ENCODE data around the gene RBM25. TPM values are rescaled to one million over a fixed set of nuclear protein-coding genes. Genes with fewer than 3 reads are reported as not detected.
"Not testable (repeated sequence)": the region's sequence is repeated elsewhere in the genome, so short reads cannot be mapped to it uniquely, and the experiment has no call there.

RBM25 gene
- total RNA-seq, 1 experiment from 2014 or later = 59.7 TPM

- Histone ChIP-seq H3K4me3 (ENCODE audit: low read depth in 2 of 2, low read length in 2 of 2) (no peak overlapping the region), H3K36me3 (ENCODE audit: control insufficient read depth, insufficient read depth, low read length) (peaks cover 7% of the 10 kb centered on the region), H3K4me1 (ENCODE audit: control insufficient read depth, insufficient read depth, low read length) (no peaks in the 10 kb centered on the region), H3K9me3 (ENCODE audit: control insufficient read depth, insufficient read depth, low read depth, low read length) (no peaks in the 10 kb centered on the region), H3K27ac (ENCODE audit: low read length) (no peak overlapping the region), H3K27me3 (ENCODE audit: control insufficient read depth, insufficient read depth, low read length) (no peaks in the 10 kb centered on the region)
- ChIA-PET POLR2A (no interaction called here), CTCF (no interaction called here)
- intact Hi-C loops (cut with micrococcal nuclease; ENCODE audit: unreplicated experiment) = no loop called here
- BruUV-seq (replicated peaks) = no TSS peak
- no peak for TF ChIP-seq POLR2AphosphoS5 (IDR thresholded peaks at IDR 0.05; ENCODE audit: low read depth, low read length)
- in situ Hi-C loops (cut with HindIII; ENCODE audit: low pct_unique_long_range_greater_than_20kb, low sequenced_read_pairs) = no loop called here
- DNase-seq (ENCODE audit: low read depth, low spot score) = no peak
- ATAC-seq = no peak
Observed at GRCh38 chr14:73168691-73169090, 110.4 kb downstream of the RBM25 start.

DNA sequence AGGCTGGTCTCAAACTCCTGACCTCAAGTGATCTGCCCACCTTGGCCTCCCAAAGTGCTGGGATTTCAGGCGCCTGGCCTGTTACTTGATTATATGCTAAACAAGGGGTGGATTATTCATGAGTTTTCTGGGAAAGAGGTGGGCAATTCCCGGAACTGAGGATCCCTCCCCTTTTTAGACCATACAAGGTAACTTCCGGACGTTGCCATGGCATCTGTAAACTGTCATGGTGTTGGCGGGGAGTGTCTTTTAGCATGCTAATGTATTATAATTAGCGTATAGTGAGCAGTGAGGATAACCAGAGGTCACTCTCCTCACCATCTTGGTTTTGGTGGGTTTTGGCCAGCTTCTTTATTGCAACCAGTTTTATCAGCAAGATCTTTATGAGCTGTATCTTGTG lies 111.5 kb downstream of the RBM25 start:
- BruUV-seq (replicated peaks); DNase-seq (ENCODE audit: low read depth, low spot score); H3K4me1 ChIP-seq (ENCODE audit: control insufficient read depth, insufficient read depth, low read length); H3K9me3 ChIP-seq (ENCODE audit: control insufficient read depth, insufficient read depth, low read depth, low read length); H3K36me3 ChIP-seq (ENCODE audit: control insufficient read depth, insufficient read depth, low read length); POLR2A ChIA-PET; H3K27ac ChIP-seq (ENCODE audit: low read length); H3K4me3 ChIP-seq (ENCODE audit: low read depth in 2 of 2, low read length in 2 of 2); CTCF ChIA-PET; ATAC-seq; H3K27me3 ChIP-seq (ENCODE audit: control insufficient read depth, insufficient read depth, low read length); in situ Hi-C loops (cut with HindIII; ENCODE audit: low pct_unique_long_range_greater_than_20kb, low sequenced_read_pairs): not testable (repeated sequence)
- intact Hi-C loops (cut with micrococcal nuclease; ENCODE audit: unreplicated experiment) = loop anchor here (10.0 kb wide), 1 partner anchor 105 kb away; no protein-coding TSS in a partner anchor

- POLR2A ChIA-PET = no interaction called here
- CTCF ChIA-PET = interaction anchor here (0.6 kb wide), 1 partner anchor 27 kb away, joined by 12 read pairs; no protein-coding TSS in a partner anchor
- Histone ChIP-seq H3K36me3 (ENCODE audit: control insufficient read depth, insufficient read depth, low read length) (peaks cover 6% of the 10 kb centered on the region), H3K27ac (ENCODE audit: low read length) (no peak overlapping the region), H3K9me3 (ENCODE audit: control insufficient read depth, insufficient read depth, low read depth, low read length) (no peaks in the 10 kb centered on the region), H3K4me1 (ENCODE audit: control insufficient read depth, insufficient read depth, low read length) (no peaks in the 10 kb centered on the region), H3K27me3 (ENCODE audit: control insufficient read depth, insufficient read depth, low read length) (no peaks in the 10 kb centered on the region), H3K4me3 (ENCODE audit: low read depth in 2 of 2, low read length in 2 of 2) (no peak overlapping the region)
- ATAC-seq = no peak
- no TSS peak for BruUV-seq (replicated peaks)
- in situ Hi-C loops (cut with HindIII; ENCODE audit: low pct_unique_long_range_greater_than_20kb, low sequenced_read_pairs) (no loop called here), intact Hi-C loops (cut with micrococcal nuclease; ENCODE audit: unreplicated experiment) (loop anchor here (10.0 kb wide), 1 partner anchor 104 kb away; no protein-coding TSS in a partner anchor)
- TF ChIP-seq POLR2AphosphoS5 (IDR thresholded peaks at IDR 0.05; ENCODE audit: low read depth, low read length) = no peak
- TF ChIP-seq, protein P1, sequence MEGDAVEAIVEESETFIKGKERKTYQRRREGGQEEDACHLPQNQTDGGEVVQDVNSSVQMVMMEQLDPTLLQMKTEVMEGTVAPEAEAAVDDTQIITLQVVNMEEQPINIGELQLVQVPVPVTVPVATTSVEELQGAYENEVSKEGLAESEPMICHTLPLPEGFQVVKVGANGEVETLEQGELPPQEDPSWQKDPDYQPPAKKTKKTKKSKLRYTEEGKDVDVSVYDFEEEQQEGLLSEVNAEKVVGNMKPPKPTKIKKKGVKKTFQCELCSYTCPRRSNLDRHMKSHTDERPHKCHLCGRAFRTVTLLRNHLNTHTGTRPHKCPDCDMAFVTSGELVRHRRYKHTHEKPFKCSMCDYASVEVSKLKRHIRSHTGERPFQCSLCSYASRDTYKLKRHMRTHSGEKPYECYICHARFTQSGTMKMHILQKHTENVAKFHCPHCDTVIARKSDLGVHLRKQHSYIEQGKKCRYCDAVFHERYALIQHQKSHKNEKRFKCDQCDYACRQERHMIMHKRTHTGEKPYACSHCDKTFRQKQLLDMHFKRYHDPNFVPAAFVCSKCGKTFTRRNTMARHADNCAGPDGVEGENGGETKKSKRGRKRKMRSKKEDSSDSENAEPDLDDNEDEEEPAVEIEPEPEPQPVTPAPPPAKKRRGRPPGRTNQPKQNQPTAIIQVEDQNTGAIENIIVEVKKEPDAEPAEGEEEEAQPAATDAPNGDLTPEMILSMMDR (IDR thresholded peaks at IDR 0.05) = no peak
- TF ChIP-seq REST (IDR thresholded peaks at IDR 0.05; ENCODE audit: insufficient read depth in 1 of 2, low read depth in 2 of 2, low read length in 1 of 2) = no peak
- DNase-seq (ENCODE audit: low read depth, low spot score) = no peak
Observed at GRCh38 chr14:73170686-73171085, 112.4 kb downstream of the RBM25 start.
